Stimulated activated CD8-positive, alpha-beta memory T cell treated with anti-CD3 and anti-CD28 coated beads, Interleukin-15, amount 100 ng/mL, for 1 hour (primary cell): ENCODE results near the gene SLC25A42.

Experiments used
- DNase-seq: peaks from one replicate; pipeline ENCODE4 v3.0.0-alpha.2; 2020; ENCODE audit warnings: low read depth

SLC25A42 gene

GRCh38 chr19:19050731-19051130 is 13.1 kb upstream of the SLC25A42 start:
- DNase-seq = no peak

GRCh38 chr19:19051478-19052213 is 12.1 kb upstream of the SLC25A42 start:
- no peak for DNase-seq

- DNase-seq = no peak
Observed at GRCh38 chr19:19052921-19053320, 10.9 kb upstream of the SLC25A42 start.

GRCh38 chr19:19053508-19054314 is 10.1 kb upstream of the SLC25A42 start:
- peak; percentile 37 for DNase-seq

GRCh38 chr19:19054315-19054938 is 9.4 kb upstream of the SLC25A42 start:
- no peak for DNase-seq

GRCh38 chr19:19054939-19055440 is 8.8 kb upstream of the SLC25A42 start:
- DNase-seq = no peak

- DNase-seq = no peak
Observed at GRCh38 chr19:19055701-19056100, 8.1 kb upstream of the SLC25A42 start.

- no peak for DNase-seq
Observed at GRCh38 chr19:19056636-19057275, 7.0 kb upstream of the SLC25A42 start.

GRCh38 chr19:19057317-19057716 is 6.5 kb upstream of the SLC25A42 start:
- no peak for DNase-seq

GRCh38 chr19:19057720-19058119 is 6.1 kb upstream of the SLC25A42 start:
- DNase-seq = no peak

- DNase-seq = no peak
Observed at GRCh38 chr19:19059018-19059836, 4.6 kb upstream of the SLC25A42 start.

- no peak for DNase-seq
Observed at GRCh38 chr19:19059837-19060611, 3.8 kb upstream of the SLC25A42 start.

- no peak for DNase-seq
Observed at GRCh38 chr19:19061506-19061905, 2.3 kb upstream of the SLC25A42 start.

- no peak for DNase-seq
Observed at GRCh38 chr19:19062454-19063182, 1.2 kb upstream of the SLC25A42 start.

GRCh38 chr19:19064098-19064722 is 416 bp downstream of the SLC25A42 start:
- DNase-seq = no peak

GRCh38 chr19:19064811-19065745 is 1.3 kb downstream of the SLC25A42 start:
- DNase-seq = no peak

GRCh38 chr19:19067276-19068072 is 3.7 kb downstream of the SLC25A42 start:
- no peak for DNase-seq
